ENCODE results near the gene FMO3.

DNA sequence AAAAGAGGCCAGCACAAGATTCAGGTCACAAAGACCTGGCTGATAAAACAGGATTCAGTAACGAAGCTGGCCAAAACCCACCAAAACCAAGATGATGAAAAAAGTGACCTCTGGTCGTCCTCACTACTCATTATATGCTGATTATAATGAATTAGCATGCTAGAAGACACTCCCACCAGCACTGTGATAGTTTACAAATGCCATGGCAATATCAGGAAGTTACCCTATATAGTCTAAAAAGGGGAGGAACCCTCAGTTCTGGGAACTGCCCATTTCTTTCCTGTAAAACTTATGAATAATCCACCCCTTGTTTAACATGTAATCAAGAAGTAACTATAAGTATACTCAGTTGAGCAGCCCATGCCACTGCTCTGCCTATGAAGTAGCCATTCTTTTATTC lies 68.4 kb downstream of the FMO3 start:
- no peak for TF ChIP-seq CTCF (IDR thresholded peaks at IDR 0.05)
- no peak for TF ChIP-seq POLR2A (IDR thresholded peaks at IDR 0.05)

All from adrenal gland (tissue), 5 donors.